Measurements from ENCODE around the gene PDCD6IP.

- TF ChIP-seq SUZ12 (IDR thresholded peaks at IDR 0.05; ENCODE audit: extremely low read depth, insufficient read depth, insufficient read length) (no peak), YY1 (IDR thresholded peaks at IDR 0.05; ENCODE audit: insufficient read depth, insufficient read length) (no peak)
These were observed 116.4 kb downstream of the PDCD6IP start for GRCh38 chr3:33914731-33915379.

Data from NT2/D1 (cell line).